Measurements from ENCODE around the gene PTMS. TPM values are rescaled to one million over a fixed set of nuclear protein-coding genes. Genes with fewer than 3 reads are reported as not detected.
A peak's percentile ranks its signal among the peaks of the same experiment; 100 is the strongest.

Gene PTMS, protein sequence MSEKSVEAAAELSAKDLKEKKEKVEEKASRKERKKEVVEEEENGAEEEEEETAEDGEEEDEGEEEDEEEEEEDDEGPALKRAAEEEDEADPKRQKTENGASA
- total RNA-seq: 10 to 100 TPM; 36.2 to 43.5 TPM

DNA sequence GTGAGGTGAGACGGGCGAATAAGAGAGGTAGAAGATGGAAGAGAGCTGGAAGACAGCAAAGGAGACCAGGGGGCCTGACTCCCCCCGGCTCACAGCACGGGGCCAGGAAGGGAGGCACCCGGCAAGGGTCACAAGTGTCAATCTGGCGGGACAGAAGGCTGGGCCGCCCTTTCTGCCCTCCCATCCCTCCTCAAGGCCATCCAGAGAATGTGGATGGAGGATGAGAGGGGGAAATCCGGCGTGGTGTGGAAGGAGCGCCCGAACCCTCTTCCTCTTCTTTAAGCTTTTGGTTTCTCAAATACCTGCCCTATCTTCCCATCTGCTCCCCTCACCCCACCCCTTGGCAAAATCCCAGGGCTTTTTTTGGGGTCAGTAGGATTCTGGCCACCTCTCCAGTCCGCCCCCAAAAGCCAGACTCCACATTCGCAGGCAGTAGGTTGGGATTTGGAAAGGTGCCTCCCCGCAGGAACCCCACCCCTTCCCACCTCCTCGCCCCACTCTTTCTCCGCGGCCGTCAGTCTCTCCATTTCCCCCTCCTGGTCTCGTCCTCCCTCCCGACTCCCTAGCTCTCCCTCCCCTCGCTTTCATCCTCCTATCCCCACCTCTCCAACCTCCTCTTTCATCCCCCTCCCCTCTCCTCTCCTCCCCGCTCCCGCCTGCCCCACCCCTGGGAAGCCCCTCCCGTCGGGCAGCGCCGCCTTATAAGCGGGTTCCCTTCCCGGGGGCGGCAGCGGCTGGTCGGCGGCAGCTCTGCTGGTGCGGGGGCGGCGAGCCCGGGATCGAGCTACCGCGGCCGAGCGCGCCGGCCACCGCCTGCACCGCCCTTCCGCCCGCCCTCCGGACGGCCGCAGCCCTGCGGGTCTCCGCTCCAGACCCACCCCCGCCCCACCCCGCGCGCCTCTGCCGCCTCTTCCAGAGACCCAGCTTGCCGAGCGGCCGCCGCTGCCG is at the start of gene PTMS:
PTMS (plus strand) TSS at position 730 of the 948 bp plus-strand sequence. CDS start 343 bp downstream, outside the sequence.
- POLR2A ChIA-PET: interaction anchor here (0.6 to 3.3 kb wide), 9 partner anchors 8 to 86 kb away, joined by 3 to 32 read pairs (median 6); partner anchors contain the start of genes CDCA3, COPS7A, MLF2 and USP5
- Mint-ChIP-seq H3K4me3 (peak within 1 kb of the TSS; percentile 94), H3K36me3 (peaks cover 6% of the 10 kb centered on the region), H3K9me3 (no peaks in the 10 kb centered on the region), H3K27me3 (peaks cover 50% of the 10 kb centered on the region), H3K27ac (peak within 1 kb of the TSS; percentile 64), H3K4me1 (peaks cover 36% of the 10 kb centered on the region)
- DNase-seq (peak; percentile 62), ATAC-seq (ENCODE audit: low read depth) (peak; percentile 9)

DNA sequence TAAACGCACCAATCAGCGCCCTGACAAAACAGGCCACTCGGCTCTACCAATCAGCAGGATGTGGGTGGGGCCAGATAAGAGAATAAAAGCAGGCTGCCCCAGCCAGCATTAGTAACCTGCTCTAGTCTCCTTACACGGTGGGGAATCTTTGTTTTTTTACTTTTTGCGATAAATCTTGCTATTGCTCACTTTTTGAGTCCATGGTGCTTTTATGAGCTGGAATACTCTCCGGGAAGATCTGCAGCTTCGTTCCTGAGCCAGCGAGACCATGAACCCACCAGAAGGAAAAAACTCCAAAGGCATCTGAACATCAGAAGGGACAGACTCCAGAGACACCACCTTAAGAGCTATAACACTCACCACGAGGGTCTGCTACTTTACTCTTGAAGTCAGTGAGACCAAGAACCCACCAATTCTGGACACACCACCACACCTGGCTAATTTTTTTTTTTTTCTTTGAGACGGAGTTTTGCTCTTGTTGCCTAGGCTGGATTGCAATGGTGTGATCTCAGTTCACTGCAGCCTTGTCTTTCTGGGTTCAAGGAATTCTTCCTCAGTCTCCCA is 49.2 kb upstream of the PTMS start:
- POLR2A ChIA-PET: no interaction called here
- H3K4me3 Mint-ChIP-seq: no peak overlapping the region
- no peaks in the 10 kb centered on the region for H3K9me3 Mint-ChIP-seq
- H3K27me3 Mint-ChIP-seq: peaks cover 4% of the 10 kb centered on the region
- no peaks in the 10 kb centered on the region for H3K36me3 Mint-ChIP-seq
- no peak overlapping the region for H3K27ac Mint-ChIP-seq
- DNase-seq: no peak
- H3K4me1 Mint-ChIP-seq: peaks cover 2% of the 10 kb centered on the region
- no peak for ATAC-seq (ENCODE audit: low read depth)

DNA sequence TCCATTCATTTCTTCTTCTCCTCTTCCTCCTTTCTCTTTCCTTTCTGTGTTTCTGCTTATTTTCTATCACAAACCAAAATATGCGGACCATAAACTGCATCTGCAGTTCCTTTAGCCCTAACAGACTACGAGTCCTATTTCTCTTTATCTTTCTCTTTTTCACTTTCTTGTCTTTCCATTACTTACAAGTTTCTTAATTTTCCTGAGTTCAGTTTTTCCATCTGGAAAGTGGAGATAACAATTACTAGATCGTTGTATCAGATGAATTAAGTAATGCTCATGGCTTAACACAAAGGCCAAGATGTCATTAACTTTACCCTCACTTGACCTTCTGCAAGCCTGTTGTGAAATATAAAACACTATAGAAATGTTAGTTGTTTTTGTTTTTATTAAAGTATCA is 43.3 kb upstream of the PTMS start:
- Mint-ChIP-seq H3K27me3 (peaks cover 3% of the 10 kb centered on the region), H3K4me3 (no peak overlapping the region), H3K9me3 (no peaks in the 10 kb centered on the region), H3K4me1 (peaks cover 22% of the 10 kb centered on the region), H3K36me3 (peaks cover 5% of the 10 kb centered on the region), H3K27ac (no peak overlapping the region)
- DNase-seq (no peak), ATAC-seq (ENCODE audit: low read depth) (no peak)
- POLR2A ChIA-PET: interaction anchor here (0.5 to 4.8 kb wide), 12 partner anchors 8 to 189 kb away, joined by 3 to 71 read pairs (median 6); partner anchors contain the start of genes CDCA3, GAPDH, MLF2 and SPSB2

DNA sequence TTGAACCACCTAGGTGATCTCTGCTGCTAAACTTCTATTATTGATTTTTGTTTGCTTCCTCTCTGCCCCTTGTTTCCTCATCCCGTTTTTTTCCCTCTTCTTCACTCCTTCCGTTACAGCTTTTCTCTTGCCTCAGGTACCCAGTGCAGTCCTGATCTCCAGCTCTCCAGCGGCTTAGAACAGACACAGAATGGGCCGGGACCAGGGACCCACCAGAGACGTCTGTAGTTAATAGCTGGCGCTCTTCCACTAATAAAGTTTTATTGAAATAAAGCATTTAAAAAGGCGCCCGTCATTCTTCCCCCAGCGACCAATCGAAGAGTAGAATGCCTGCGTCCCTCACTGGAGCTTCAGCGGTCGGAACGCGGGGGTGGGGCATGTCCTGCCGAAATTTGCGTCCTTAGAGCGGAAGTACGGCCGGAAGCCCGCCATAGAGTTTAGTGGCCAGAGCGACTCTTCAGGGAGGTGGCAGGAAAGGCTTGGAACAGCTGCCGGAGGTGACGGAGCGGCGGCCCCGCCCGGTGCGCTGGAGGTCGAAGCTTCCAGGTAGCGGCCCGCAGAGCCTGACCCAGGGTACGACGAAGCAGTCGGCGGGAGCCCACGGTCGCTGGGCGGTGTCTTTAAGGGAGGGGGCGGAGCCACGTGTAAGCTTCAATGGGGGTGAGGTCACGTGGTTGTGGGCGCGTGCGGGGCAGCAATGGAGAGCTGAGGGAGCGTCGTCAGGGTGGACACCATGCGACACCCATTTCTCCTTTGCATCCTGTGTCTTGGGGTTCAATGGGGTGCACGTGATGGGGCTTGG is 42.4 kb upstream of the PTMS start, which contains the start of gene COPS7A:
COPS7A (plus strand) TSS at position 440 of the 802 bp plus-strand sequence. CDS start 611 bp downstream, outside the sequence.
- no peaks in the 10 kb centered on the region for H3K9me3 Mint-ChIP-seq
- peaks cover 3% of the 10 kb centered on the region for H3K27me3 Mint-ChIP-seq
- peaks cover 7% of the 10 kb centered on the region for H3K36me3 Mint-ChIP-seq
- peak within 1 kb of the TSS; percentile 99 for H3K27ac Mint-ChIP-seq
- peak; percentile 93 for DNase-seq
- peak within 1 kb of the TSS; percentile 99 for H3K4me3 Mint-ChIP-seq
- H3K4me1 Mint-ChIP-seq: peaks cover 22% of the 10 kb centered on the region
- peak; percentile 97 for ATAC-seq (ENCODE audit: low read depth)
- POLR2A ChIA-PET: interaction anchor here (0.5 to 4.8 kb wide), 40 partner anchors 9 to 387 kb away, joined by 3 to 71 read pairs (median 4); partner anchors contain the start of genes CDCA3, GAPDH, LAG3 and LPAR5

DNA sequence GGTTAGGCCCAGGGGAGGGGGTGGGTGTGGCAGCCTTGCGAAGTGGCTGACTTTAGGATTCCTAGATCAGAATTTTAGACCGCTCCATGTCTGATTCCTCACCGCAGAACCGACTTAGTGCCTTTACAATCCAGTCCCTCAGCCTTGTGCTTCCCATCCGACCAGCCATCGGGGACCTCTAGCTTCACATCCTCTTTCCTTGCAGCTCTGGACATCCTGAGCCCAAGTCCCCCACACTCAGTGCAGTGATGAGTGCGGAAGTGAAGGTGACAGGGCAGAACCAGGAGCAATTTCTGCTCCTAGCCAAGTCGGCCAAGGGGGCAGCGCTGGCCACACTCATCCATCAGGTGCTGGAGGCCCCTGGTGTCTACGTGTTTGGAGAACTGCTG is 41.8 kb upstream of the PTMS start:
- DNase-seq (peak; percentile 65), ATAC-seq (ENCODE audit: low read depth) (peak; percentile 29)
- Mint-ChIP-seq H3K4me3 (peak overlapping the region; percentile 99), H3K27ac (peak overlapping the region; percentile 99), H3K9me3 (no peaks in the 10 kb centered on the region), H3K27me3 (peaks cover 3% of the 10 kb centered on the region), H3K36me3 (peaks cover 8% of the 10 kb centered on the region), H3K4me1 (peaks cover 22% of the 10 kb centered on the region)
- POLR2A ChIA-PET: interaction anchor here (0.5 to 4.8 kb wide), 31 partner anchors 15 to 387 kb away, joined by 3 to 71 read pairs (median 5); partner anchors contain the start of genes CDCA3, GAPDH, LAG3 and LPAR5

DNA sequence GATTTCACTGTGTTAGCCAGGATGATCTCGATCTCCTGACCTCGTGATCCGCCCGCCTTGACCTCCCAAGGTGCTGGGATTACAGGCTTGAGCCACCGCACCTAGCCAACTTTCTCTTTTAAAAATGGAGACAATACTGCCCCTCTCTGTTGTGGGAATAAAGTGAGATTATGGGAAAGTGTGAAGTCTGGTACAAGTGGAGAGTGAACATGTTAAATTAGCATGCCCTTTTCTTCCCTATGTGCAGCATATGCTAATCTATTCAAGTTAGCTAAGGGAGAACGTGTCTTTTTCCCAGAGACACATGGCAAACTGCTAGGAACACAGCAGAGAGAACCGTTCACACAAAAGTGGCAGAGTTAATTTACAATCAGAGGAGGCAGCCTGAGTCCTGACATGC is 40.8 kb upstream of the PTMS start:
- Mint-ChIP-seq H3K36me3 (peaks cover 11% of the 10 kb centered on the region), H3K9me3 (no peaks in the 10 kb centered on the region), H3K4me3 (peak overlapping the region; percentile 99), H3K27me3 (peaks cover 3% of the 10 kb centered on the region), H3K4me1 (peaks cover 22% of the 10 kb centered on the region), H3K27ac (peak overlapping the region; percentile 75)
- DNase-seq: no peak
- POLR2A ChIA-PET: interaction anchor here (1.0 to 4.8 kb wide), 6 partner anchors 27 to 126 kb away, joined by 3 to 71 read pairs (median 11); partner anchors contain the start of genes CDCA3, LAG3, MLF2 and USP5
- ATAC-seq (ENCODE audit: low read depth): no peak

DNA sequence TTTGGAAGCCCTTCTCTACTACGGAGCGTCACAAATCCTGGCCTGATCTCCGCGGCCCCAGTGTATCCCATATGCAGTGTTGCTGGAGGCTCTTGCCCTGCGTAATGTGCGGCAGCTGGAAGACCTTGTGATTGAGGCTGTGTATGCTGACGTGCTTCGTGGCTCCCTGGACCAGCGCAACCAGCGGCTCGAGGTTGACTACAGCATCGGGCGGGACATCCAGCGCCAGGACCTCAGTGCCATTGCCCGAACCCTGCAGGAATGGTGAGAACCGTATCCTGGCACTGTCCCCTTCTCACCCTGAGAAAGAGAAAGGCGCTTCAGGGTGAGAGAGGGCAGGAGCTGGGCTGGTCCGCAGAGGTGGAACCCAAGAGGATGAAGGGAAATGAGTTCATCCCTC is 37.0 kb upstream of the PTMS start:
- no peak for DNase-seq
- peaks cover 16% of the 10 kb centered on the region for H3K36me3 Mint-ChIP-seq
- peaks cover 14% of the 10 kb centered on the region for H3K4me1 Mint-ChIP-seq
- H3K4me3 Mint-ChIP-seq: no peak overlapping the region
- H3K9me3 Mint-ChIP-seq: no peaks in the 10 kb centered on the region
- ATAC-seq (ENCODE audit: low read depth): no peak
- no peak overlapping the region for H3K27ac Mint-ChIP-seq
- H3K27me3 Mint-ChIP-seq: no peaks in the 10 kb centered on the region
- POLR2A ChIA-PET: no interaction called here

DNA sequence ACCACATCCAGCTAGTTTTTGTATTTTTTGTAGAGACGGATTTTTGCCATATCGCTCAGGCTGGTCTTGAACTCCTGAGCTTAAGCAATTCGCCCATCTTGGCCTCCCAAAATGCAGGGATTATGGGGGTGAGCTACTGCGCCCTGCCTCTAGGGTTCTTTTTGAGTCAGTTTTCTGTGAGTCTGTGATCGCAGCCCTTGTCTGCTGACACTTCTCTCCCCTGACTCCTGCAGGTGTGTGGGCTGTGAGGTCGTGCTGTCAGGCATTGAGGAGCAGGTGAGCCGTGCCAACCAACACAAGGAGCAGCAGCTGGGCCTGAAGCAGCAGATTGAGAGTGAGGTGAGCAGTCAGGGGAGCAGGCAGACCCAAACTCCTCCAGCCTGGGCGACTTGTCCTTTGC is 36.0 kb upstream of the PTMS start:
- POLR2A ChIA-PET: no interaction called here
- Mint-ChIP-seq H3K27me3 (no peaks in the 10 kb centered on the region), H3K9me3 (no peaks in the 10 kb centered on the region), H3K27ac (no peak overlapping the region), H3K4me3 (no peak overlapping the region), H3K36me3 (peaks cover 16% of the 10 kb centered on the region), H3K4me1 (peaks cover 10% of the 10 kb centered on the region)
- ATAC-seq (ENCODE audit: low read depth): no peak
- no peak for DNase-seq

DNA sequence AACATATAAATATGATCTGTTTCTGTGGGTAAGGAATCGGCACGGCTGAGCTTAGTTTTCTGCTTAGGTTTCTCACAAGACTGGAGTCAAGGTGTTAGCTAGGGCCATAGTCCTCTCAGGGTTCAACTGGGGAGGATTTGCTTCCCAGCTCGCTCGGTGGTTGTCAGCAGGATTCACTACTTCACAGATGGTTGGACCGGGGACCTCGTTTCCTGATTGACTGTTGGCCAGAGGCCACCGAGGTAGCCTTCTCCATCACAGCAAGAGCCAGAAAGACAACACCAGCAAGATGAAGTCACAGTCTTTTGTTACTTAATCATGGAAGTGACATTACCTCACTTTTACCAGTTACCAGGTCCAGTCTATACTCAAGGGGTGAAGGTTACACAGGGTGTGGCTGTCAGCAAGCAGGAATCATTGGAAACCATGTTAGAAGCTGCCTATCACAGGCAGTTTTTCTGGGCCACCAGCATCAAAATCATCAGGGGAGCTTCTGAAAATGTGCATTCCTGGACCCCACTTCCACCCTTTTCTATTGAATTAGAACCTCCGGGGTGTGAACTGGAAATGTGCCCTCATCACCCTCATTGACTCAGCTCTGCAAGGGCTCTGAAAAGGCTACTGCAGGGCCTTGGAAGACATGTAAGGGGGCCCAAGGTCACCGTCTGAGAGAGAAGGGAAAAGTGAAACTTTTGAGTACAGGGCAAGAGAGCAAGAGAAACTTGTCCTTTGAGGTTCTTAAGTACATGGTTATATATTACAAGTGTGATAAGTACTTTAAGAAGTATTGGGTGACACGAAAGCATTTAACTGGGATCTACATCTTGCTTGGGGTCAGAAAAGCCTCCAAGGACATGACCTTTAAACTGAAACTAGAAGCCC is 31.4 kb upstream of the PTMS start:
- H3K27me3 Mint-ChIP-seq: no peaks in the 10 kb centered on the region
- ATAC-seq (ENCODE audit: low read depth) (no peak), DNase-seq (no peak)
- no peaks in the 10 kb centered on the region for H3K9me3 Mint-ChIP-seq
- no peak overlapping the region for H3K27ac Mint-ChIP-seq
- H3K4me3 Mint-ChIP-seq: no peak overlapping the region
- peaks cover 8% of the 10 kb centered on the region for H3K4me1 Mint-ChIP-seq
- POLR2A ChIA-PET: no interaction called here
- peaks cover 8% of the 10 kb centered on the region for H3K36me3 Mint-ChIP-seq

DNA sequence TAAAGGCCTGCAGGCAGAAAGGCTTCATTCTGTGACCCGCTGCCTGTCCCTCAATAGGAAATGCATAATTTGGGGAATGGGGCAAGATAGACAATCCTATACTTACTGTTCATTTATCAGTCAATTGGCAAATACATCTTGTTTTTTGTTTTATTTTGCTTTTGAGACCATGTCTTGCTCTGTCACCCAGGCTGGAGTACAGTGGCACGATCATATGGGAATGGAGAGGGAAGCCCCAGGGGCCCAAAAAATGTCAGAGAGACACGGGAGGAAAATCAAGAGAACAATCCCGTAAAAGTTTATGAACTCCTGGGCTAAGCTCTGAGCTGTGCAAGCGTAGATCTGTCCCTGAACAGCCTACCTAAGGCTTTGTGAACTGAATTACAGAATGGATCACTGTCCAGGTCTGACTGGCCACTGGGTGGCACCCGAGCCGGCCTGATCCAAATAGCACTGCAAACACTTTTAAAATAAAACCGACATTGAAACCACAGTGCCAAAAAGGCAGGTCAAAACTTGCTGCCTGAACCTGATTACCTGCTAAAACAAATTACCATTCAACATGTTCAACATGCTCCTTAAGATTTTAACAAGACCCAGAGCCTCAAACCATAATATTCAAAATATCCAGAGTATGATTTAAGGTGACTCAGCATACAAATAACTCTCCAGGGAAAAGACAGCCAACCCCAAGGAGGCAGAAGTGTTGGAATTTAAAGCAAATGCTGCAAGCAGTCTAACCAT is 30.5 kb upstream of the PTMS start:
- no peaks in the 10 kb centered on the region for H3K9me3 Mint-ChIP-seq
- peaks cover 8% of the 10 kb centered on the region for H3K4me1 Mint-ChIP-seq
- peak; percentile 55 for DNase-seq
- no peak overlapping the region for H3K4me3 Mint-ChIP-seq
- POLR2A ChIA-PET: no interaction called here
- peak overlapping the region; percentile 11 for H3K27ac Mint-ChIP-seq
- no peaks in the 10 kb centered on the region for H3K27me3 Mint-ChIP-seq
- peak; percentile 86 for ATAC-seq (ENCODE audit: low read depth)
- H3K36me3 Mint-ChIP-seq: peaks cover 7% of the 10 kb centered on the region

DNA sequence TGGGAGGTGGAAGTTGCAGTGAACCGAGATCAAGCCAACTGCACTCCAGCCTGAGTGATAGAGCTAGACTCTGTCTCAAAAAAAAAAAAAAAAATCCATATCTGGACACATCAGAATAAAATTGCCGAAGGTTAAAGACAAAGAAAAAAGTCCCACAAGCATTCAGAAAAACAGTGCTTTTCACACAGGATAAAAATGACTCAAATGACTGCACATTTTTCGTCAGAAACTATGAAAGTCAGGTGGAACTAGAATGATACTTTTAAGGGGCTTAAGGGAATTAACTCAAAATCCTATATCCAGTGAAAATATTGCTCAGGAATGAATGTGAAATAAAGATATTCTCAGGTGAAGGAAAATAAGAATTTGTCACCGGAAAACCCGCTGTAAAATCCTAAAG is 29.4 kb upstream of the PTMS start:
- Mint-ChIP-seq H3K4me3 (no peak overlapping the region), H3K27ac (no peak overlapping the region), H3K9me3 (no peaks in the 10 kb centered on the region), H3K27me3 (no peaks in the 10 kb centered on the region), H3K36me3 (no peaks in the 10 kb centered on the region), H3K4me1 (peaks cover 8% of the 10 kb centered on the region)
- no peak for DNase-seq
- ATAC-seq (ENCODE audit: low read depth): no peak
- POLR2A ChIA-PET: no interaction called here

Data from activated naive CD8-positive, alpha-beta T cell treated with anti-CD3 and anti-CD28 coated beads, Interleukin-2, amount 10 ng/mL, durations not matched to agents 7 days and 5 days (primary cell).